BLaER1 treated with 17β-estradiol and CSF1 and Interleukin-3, amounts not matched to agents 10 nM and 100 nM (cell line): ENCODE measurements around the gene IRF4.

Experiments used
- H3K27ac ChIP-seq, 11 experiments: shearing (Covaris generic); formaldehyde crosslinking; 2 replicates each; pipeline ENCODE4 v1.8.1; 2022
- H3K27me3 ChIP-seq, 11 experiments: shearing (Covaris generic); formaldehyde crosslinking; 2 replicates each; pipeline ENCODE4 v1.8.1; 2022
- H3K36me3 ChIP-seq, 11 experiments: shearing (Covaris generic); formaldehyde crosslinking; 2 replicates each; pipeline ENCODE4 v1.8.1; 2022
- H3K4me1 ChIP-seq, 10 experiments: shearing (Covaris generic); formaldehyde crosslinking; 2 replicates each; pipeline ENCODE4 v1.8.1; 2022
- H3K4me2 ChIP-seq, 11 experiments: shearing (Covaris generic); formaldehyde crosslinking; 2 replicates each; pipeline ENCODE4 v1.8.1; 2022
- H3K4me3 ChIP-seq, 10 experiments: shearing (Covaris generic); formaldehyde crosslinking; 2 replicates each; pipeline ENCODE4 v1.8.1; 2022
- H3K9ac ChIP-seq, 11 experiments: shearing (Covaris generic); formaldehyde crosslinking; 2 replicates each; pipeline ENCODE4 v1.8.1; 2022
- H3K9me3 ChIP-seq, 11 experiments: shearing (Covaris generic); formaldehyde crosslinking; replicated peaks in 1 of 11; 2 replicates each; pipeline ENCODE4 v1.8.1; 2022
- H4K20me1 ChIP-seq, 11 experiments: shearing (Covaris generic); formaldehyde crosslinking; 2 replicates each; pipeline ENCODE4 v1.8.1; 2022
- Cebpa-rat ChIP-seq, 11 experiments: shearing (Covaris generic); IDR thresholded peaks; 2 replicates each; pipeline ENCODE4 v1.8.1; 2022

Gene IRF4

GRCh38 chr6:356828-357251, 34.7 kb upstream of the IRF4 start:
- TF ChIP-seq Cebpa-rat (IDR thresholded peaks at IDR 0.05) = no peak
- H3K4me2 ChIP-seq = no peak overlapping the region
- no peak overlapping the region for H3K27ac ChIP-seq
- peaks cover 0 to 24% (median 0%) of the 10 kb centered on the region in 11 experiments; a peak in 2 of 22 replicates for H4K20me1 ChIP-seq
- no peak overlapping the region for H3K9ac ChIP-seq
- no peaks in the 10 kb centered on the region for H3K9me3 ChIP-seq
- H3K4me3 ChIP-seq = no peak overlapping the region
- H3K4me1 ChIP-seq = peaks cover 10 to 34% (median 16%) of the 10 kb centered on the region in 10 experiments; a peak in 16 of 20 replicates
- no peaks in the 10 kb centered on the region for H3K27me3 ChIP-seq
- H3K36me3 ChIP-seq = peaks cover 0 to 10% (median 0%) of the 10 kb centered on the region in 11 experiments; a peak in 2 of 22 replicates

- TF ChIP-seq Cebpa-rat (IDR thresholded peaks at IDR 0.05) = no peak
- H3K4me1 ChIP-seq = peaks cover 6 to 34% (median 16%) of the 10 kb centered on the region in 10 experiments; a peak in 15 of 20 replicates
- H3K4me2 ChIP-seq = no peak overlapping the region; a peak in 1 of 22 replicates
- peaks cover 0 to 3% (median 1%) of the 10 kb centered on the region in 11 experiments; a peak in 9 of 22 replicates for H3K9me3 ChIP-seq
- no peak overlapping the region for H3K27ac ChIP-seq
- peaks cover 0 to 5% (median 0%) of the 10 kb centered on the region in 11 experiments; a peak in 1 of 22 replicates for H3K36me3 ChIP-seq
- no peak overlapping the region for H3K4me3 ChIP-seq
- no peaks in the 10 kb centered on the region for H3K27me3 ChIP-seq
- peaks cover 0 to 21% (median 0%) of the 10 kb centered on the region in 11 experiments; a peak in 2 of 22 replicates for H4K20me1 ChIP-seq
- no peak overlapping the region for H3K9ac ChIP-seq
These were observed 34.2 kb upstream of the IRF4 start for GRCh38 chr6:357261-357790.

DNA sequence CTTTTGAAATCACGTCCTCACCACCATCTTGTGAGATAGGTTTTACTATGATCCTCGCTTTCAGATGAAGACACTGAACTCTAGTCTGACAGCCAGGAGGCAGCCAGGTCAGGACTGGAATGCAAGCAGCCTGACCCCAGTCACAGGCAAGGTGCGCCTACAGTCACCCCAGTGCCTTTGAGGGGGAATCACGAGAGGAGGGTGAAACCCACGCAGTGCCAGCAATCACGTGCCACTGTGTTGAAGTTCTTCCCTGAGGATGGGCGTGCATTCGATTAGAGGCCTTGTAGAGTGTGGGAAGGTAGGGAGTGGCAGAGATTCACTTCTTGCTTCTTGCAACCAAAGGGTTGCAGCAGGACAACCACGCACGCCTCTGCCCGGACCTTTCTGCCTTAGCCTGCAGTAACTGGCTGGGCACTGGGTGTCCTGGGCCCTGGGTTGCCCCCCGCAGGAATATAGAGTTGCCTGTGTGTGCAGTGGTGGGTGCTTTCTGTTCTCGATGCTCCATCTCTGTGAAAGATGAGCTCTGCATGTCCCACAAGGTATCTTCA, 33.7 kb upstream of the IRF4 start:
- peaks cover 4 to 8% (median 6%) of the 10 kb centered on the region in 11 experiments for H3K9me3 ChIP-seq
- no peak overlapping the region for H3K4me3 ChIP-seq
- H3K27ac ChIP-seq = 0 out of 22 replicates have a peak overlapping the region, but pooled peaks of 1 of the 11 experiments have one; percentile 7
- H3K4me2 ChIP-seq = peak overlapping the region in 2 of 11 experiments; percentile 3 to 12; a peak in 3 of 22 replicates
- H3K9ac ChIP-seq = no peak overlapping the region
- H3K36me3 ChIP-seq = no peaks in the 10 kb centered on the region; a peak in 1 of 22 replicates
- no peak for TF ChIP-seq Cebpa-rat (IDR thresholded peaks at IDR 0.05)
- peaks cover 0 to 18% (median 0%) of the 10 kb centered on the region in 11 experiments; a peak in 2 of 22 replicates for H4K20me1 ChIP-seq
- H3K27me3 ChIP-seq = no peaks in the 10 kb centered on the region
- peaks cover 6 to 34% (median 16%) of the 10 kb centered on the region in 10 experiments; a peak in 15 of 20 replicates for H3K4me1 ChIP-seq

GRCh38 chr6:358432-358831, 33.1 kb upstream of the IRF4 start:
- Histone ChIP-seq H3K9ac (peak overlapping the region in 1 of 11 experiments; percentile 1; a peak in 1 of 22 replicates), H3K4me2 (peak overlapping the region in 4 of 11 experiments; percentile 3 to 14 (median 10); a peak in 4 of 22 replicates)

GRCh38 chr6:358847-359246, 32.7 kb upstream of the IRF4 start:
- Histone ChIP-seq H3K27ac (no peak overlapping the region; a peak in 1 of 22 replicates), H3K4me3 (no peak overlapping the region), H3K9ac (no peak overlapping the region; a peak in 1 of 22 replicates), H3K36me3 (peaks cover 0 to under 1% (median 0%) of the 10 kb centered on the region in 11 experiments; a peak in 2 of 22 replicates), H3K27me3 (no peaks in the 10 kb centered on the region), H3K4me1 (peaks cover 7 to 34% (median 16%) of the 10 kb centered on the region in 10 experiments; a peak in 16 of 20 replicates), H3K4me2 (peak overlapping the region in 4 of 11 experiments; percentile 3 to 14 (median 10); a peak in 4 of 22 replicates), H4K20me1 (peaks cover 0 to 15% (median 0%) of the 10 kb centered on the region in 11 experiments; a peak in 2 of 22 replicates), H3K9me3 (peaks cover 14 to 18% (median 16%) of the 10 kb centered on the region in 11 experiments)
- TF ChIP-seq Cebpa-rat (IDR thresholded peaks at IDR 0.05) = no peak

More at GRCh38 chr6:358432-358831, 33.1 kb upstream of the IRF4 start:
- H3K9me3 ChIP-seq = peaks cover 10 to 14% (median 12%) of the 10 kb centered on the region in 11 experiments
- no peak for TF ChIP-seq Cebpa-rat (IDR thresholded peaks at IDR 0.05)
- peaks cover 6 to 34% (median 16%) of the 10 kb centered on the region in 10 experiments; a peak in 15 of 20 replicates for H3K4me1 ChIP-seq
- H3K4me3 ChIP-seq = no peak overlapping the region
- peak overlapping the region in 1 of 11 experiments; percentile 7; a peak in 1 of 22 replicates for H3K27ac ChIP-seq
- H3K36me3 ChIP-seq = no peaks in the 10 kb centered on the region; a peak in 1 of 22 replicates
- peaks cover 0 to 18% (median 0%) of the 10 kb centered on the region in 11 experiments; a peak in 2 of 22 replicates for H4K20me1 ChIP-seq
- no peaks in the 10 kb centered on the region for H3K27me3 ChIP-seq

- Histone ChIP-seq H4K20me1 (peaks cover 0 to 11% (median 0%) of the 10 kb centered on the region in 11 experiments; a peak in 1 of 22 replicates), H3K27ac (no peak overlapping the region), H3K36me3 (peaks cover 0 to 6% (median 0%) of the 10 kb centered on the region in 11 experiments; a peak in 2 of 22 replicates), H3K9me3 (peaks cover 20 to 24% (median 22%) of the 10 kb centered on the region in 11 experiments), H3K9ac (no peak overlapping the region), H3K4me1 (peaks cover 13 to 34% (median 20%) of the 10 kb centered on the region in 10 experiments), H3K4me2 (no peak overlapping the region), H3K4me3 (no peak overlapping the region), H3K27me3 (no peaks in the 10 kb centered on the region)
- no peak for TF ChIP-seq Cebpa-rat (IDR thresholded peaks at IDR 0.05)
These were observed 32.1 kb upstream of the IRF4 start for GRCh38 chr6:359261-360035.

DNA sequence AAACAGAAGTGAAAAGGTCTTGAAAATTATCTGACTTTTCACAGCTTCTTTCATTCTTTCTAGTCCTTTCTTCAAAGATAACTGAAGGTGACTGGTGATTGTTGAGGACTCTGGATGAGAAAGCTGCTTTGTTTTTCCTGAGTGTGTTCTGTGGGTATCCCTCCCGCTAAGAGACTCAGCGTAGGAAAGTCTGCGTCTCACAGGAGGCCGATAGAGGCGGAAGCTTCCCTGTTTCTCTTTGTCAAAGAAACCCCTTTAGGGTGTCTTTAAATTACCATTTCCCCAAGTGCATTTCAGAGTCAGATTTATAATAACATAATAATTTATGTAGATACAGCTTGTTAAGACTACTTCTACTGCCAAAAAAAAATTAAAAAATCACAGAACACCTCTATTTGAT, 31.2 kb upstream of the IRF4 start:
- H3K4me1 ChIP-seq = peaks cover 17 to 30% (median 20%) of the 10 kb centered on the region in 10 experiments

DNA sequence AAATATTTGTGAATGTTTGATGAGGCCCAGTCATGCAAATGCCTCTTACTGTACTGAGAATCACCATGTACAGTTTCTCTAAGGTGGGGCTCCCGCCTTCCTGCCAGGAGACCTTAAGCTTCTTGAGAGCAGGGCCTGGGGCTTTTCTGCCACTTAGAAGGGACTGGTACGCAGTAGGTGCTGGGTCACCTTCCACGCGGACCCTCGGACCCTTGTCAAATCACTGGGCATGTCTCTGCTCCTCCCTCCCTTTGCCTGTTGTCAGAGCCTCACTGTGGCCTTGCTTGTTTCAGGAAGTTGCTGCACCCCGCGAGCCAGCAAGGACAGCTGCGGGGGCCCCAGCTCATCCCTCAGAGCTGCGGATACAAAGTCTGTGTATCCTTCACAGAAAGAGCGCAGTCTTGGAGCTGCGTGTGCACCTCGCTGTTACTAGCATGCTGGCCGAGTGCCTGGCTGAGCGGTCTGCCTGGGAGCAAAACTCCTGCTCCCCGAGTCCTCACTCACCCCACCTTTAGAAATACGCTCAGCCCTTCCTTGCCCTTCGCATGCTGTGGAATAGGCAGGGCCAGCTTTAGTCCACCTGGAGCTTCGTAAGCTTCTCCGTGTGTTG, 30.7 kb upstream of the IRF4 start:
- 0 out of 22 replicates have a peak, but pooled peaks cover 0 to 5% (median 0%) of the 10 kb centered on the region in 11 experiments for H4K20me1 ChIP-seq
- no peak for TF ChIP-seq Cebpa-rat (IDR thresholded peaks at IDR 0.05)
- H3K4me3 ChIP-seq = no peak overlapping the region
- peak overlapping the region in 3 of 11 experiments; percentile 1 to 4 (median 3); a peak in 1 of 22 replicates for H3K4me2 ChIP-seq
- no peak overlapping the region for H3K9ac ChIP-seq
- peaks cover 0 to 6% (median 0%) of the 10 kb centered on the region in 11 experiments; a peak in 2 of 22 replicates for H3K36me3 ChIP-seq
- H3K4me1 ChIP-seq = peaks cover 14 to 31% (median 20%) of the 10 kb centered on the region in 10 experiments
- H3K9me3 ChIP-seq = peaks cover 20 to 25% (median 23%) of the 10 kb centered on the region in 11 experiments
- H3K27me3 ChIP-seq = peaks cover 0 to 10% (median 0%) of the 10 kb centered on the region in 11 experiments; a peak in 5 of 22 replicates
- H3K27ac ChIP-seq = no peak overlapping the region

More for the DNA sequence above, 31.2 kb upstream of the IRF4 start:
- Histone ChIP-seq H3K4me3 (no peak overlapping the region), H3K4me2 (no peak overlapping the region), H4K20me1 (peaks cover 0 to 10% (median 0%) of the 10 kb centered on the region in 11 experiments; a peak in 1 of 22 replicates), H3K9ac (no peak overlapping the region), H3K27me3 (peaks cover 0 to 6% (median 0%) of the 10 kb centered on the region in 11 experiments; a peak in 1 of 22 replicates), H3K27ac (no peak overlapping the region), H3K36me3 (peaks cover 0 to 6% (median 0%) of the 10 kb centered on the region in 11 experiments; a peak in 2 of 22 replicates), H3K9me3 (peaks cover 20 to 25% (median 23%) of the 10 kb centered on the region in 11 experiments)
- TF ChIP-seq Cebpa-rat (IDR thresholded peaks at IDR 0.05) = no peak
